ENCODE results near the gene DHX36.
A peak's percentile ranks its signal among the peaks of the same experiment; 100 is the strongest.

Gene DHX36

GRCh38 chr3:154323891-154324738 is at the start of gene DHX36:
Gene DHX36 (minus strand): TSS chr3:154324487. CDS start chr3:154324416, 71 bp downstream.
- DNase-seq (ENCODE audit: low spot score): peak; percentile 90

GRCh38 chr3:154367221-154367620 is 42.9 kb upstream of the DHX36 start:
- DNase-seq (ENCODE audit: low spot score): no peak

GRCh38 chr3:154364849-154365248 is 40.6 kb upstream of the DHX36 start:
- no peak for DNase-seq (ENCODE audit: low spot score)

- no peak for DNase-seq (ENCODE audit: low spot score)
Observed at GRCh38 chr3:154361099-154361498, 36.8 kb upstream of the DHX36 start.

- no peak for DNase-seq (ENCODE audit: low spot score)
Observed at GRCh38 chr3:154356009-154356408, 31.7 kb upstream of the DHX36 start.

- DNase-seq (ENCODE audit: low spot score): no peak
Observed at GRCh38 chr3:154349223-154349622, 24.9 kb upstream of the DHX36 start.

- no peak for DNase-seq (ENCODE audit: low spot score)
Observed at GRCh38 chr3:154345422-154346122, 21.3 kb upstream of the DHX36 start.

GRCh38 chr3:154338570-154338969 is 14.3 kb upstream of the DHX36 start:
- no peak for DNase-seq (ENCODE audit: low spot score)

- DNase-seq (ENCODE audit: low spot score): no peak
Observed at GRCh38 chr3:154338008-154338407, 13.7 kb upstream of the DHX36 start.

- DNase-seq (ENCODE audit: low spot score): peak; percentile 56
Observed at GRCh38 chr3:154334973-154335420, 10.7 kb upstream of the DHX36 start.

GRCh38 chr3:154327871-154328270 is 3.6 kb upstream of the DHX36 start:
- DNase-seq (ENCODE audit: low spot score): no peak

- DNase-seq (ENCODE audit: low spot score): no peak
Observed at GRCh38 chr3:154324919-154325318, 632 bp upstream of the DHX36 start.

GRCh38 chr3:154316974-154317767 is 7.1 kb downstream of the DHX36 start:
- DNase-seq (ENCODE audit: low spot score): no peak

GRCh38 chr3:154314152-154314551 is 10.1 kb downstream of the DHX36 start:
- DNase-seq (ENCODE audit: low spot score): no peak

- no peak for DNase-seq (ENCODE audit: low spot score)
Observed at GRCh38 chr3:154310840-154311239, 13.4 kb downstream of the DHX36 start.

GRCh38 chr3:154307363-154307762 is 16.9 kb downstream of the DHX36 start:
- no peak for DNase-seq (ENCODE audit: low spot score)

- DNase-seq (ENCODE audit: low spot score): no peak
Observed at GRCh38 chr3:154304936-154305335, 19.4 kb downstream of the DHX36 start.

- no peak for DNase-seq (ENCODE audit: low spot score)
Observed at GRCh38 chr3:154304116-154304786, 20.0 kb downstream of the DHX36 start.

GRCh38 chr3:154301561-154301960 is 22.7 kb downstream of the DHX36 start:
- DNase-seq (ENCODE audit: low spot score): no peak

- DNase-seq (ENCODE audit: low spot score): no peak
Observed at GRCh38 chr3:154294016-154294415, 30.3 kb downstream of the DHX36 start.

GRCh38 chr3:154290187-154290586 is 34.1 kb downstream of the DHX36 start:
- DNase-seq (ENCODE audit: low spot score): no peak

GRCh38 chr3:154285221-154285620 is 39.1 kb downstream of the DHX36 start:
- no peak for DNase-seq (ENCODE audit: low spot score)
